ENCODE results near the gene ZNF628.
"Not testable (repeated sequence)": the region's sequence is repeated elsewhere in the genome, so short reads cannot be mapped to it uniquely, and the experiment has no call there.

Gene ZNF628

DNA sequence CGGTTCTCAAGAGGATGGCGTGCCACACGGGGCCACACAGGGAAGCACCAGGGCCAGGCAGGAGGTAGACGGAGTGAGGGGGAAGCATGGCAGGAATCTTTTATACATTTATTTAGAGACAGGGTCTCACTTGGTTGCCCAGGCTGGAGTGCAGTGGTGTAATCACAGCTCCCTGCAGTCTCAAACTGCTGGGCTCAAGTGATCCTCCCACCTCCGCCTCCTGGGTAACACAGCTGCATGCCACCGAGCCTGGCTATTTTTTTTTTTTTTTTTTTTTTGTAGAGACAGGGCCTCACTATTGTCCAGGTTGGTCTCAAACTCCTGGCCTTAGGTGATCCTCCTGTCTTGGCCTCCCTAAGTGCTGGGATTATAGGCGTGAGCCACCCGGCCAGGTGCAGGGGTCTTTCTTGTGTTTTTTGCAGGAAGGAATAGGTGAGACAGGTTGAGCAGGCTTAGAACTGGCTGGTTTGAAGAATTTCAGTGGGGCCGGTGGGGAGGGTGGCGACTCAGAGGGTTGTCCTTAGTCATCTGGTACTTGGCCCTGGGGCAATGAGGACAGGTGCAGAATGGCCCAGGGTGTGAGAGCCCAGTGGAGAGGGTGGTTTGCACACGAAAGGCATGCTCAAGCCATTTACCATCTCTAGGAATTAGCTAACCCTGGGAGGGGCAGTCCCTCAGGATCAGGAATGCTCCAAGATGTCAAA is 19.4 kb downstream of the ZNF628 start:
- TF ChIP-seq ZFX (IDR thresholded peaks at IDR 0.05; ENCODE audit: borderline replicate concordance), result no peak
- TF ChIP-seq, protein P1, sequence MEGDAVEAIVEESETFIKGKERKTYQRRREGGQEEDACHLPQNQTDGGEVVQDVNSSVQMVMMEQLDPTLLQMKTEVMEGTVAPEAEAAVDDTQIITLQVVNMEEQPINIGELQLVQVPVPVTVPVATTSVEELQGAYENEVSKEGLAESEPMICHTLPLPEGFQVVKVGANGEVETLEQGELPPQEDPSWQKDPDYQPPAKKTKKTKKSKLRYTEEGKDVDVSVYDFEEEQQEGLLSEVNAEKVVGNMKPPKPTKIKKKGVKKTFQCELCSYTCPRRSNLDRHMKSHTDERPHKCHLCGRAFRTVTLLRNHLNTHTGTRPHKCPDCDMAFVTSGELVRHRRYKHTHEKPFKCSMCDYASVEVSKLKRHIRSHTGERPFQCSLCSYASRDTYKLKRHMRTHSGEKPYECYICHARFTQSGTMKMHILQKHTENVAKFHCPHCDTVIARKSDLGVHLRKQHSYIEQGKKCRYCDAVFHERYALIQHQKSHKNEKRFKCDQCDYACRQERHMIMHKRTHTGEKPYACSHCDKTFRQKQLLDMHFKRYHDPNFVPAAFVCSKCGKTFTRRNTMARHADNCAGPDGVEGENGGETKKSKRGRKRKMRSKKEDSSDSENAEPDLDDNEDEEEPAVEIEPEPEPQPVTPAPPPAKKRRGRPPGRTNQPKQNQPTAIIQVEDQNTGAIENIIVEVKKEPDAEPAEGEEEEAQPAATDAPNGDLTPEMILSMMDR (IDR thresholded peaks at IDR 0.05), result no peak
- no peak overlapping the region for H3K27ac ChIP-seq

DNA sequence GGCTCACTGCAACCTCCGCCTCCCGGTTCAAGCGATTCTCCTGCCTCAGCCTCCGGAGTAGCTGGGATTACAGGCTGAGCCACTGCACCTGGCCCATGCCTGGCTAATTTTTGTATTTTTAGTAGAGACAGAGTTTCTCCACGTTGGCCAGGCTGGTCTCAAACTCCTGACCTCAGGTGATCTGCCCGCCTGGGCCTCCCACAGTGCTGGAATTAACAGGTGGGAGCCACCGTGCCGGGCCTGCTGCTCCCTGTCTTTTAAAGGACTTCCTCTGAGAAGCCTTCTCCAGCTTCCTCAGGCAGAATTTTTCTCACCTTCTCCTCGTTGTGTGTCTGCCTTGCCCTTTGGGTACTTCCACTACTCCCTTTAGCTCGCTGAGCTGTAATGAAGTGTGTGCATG is 20.4 kb downstream of the ZNF628 start:
- not testable (repeated sequence) for H3K27ac ChIP-seq

DNA sequence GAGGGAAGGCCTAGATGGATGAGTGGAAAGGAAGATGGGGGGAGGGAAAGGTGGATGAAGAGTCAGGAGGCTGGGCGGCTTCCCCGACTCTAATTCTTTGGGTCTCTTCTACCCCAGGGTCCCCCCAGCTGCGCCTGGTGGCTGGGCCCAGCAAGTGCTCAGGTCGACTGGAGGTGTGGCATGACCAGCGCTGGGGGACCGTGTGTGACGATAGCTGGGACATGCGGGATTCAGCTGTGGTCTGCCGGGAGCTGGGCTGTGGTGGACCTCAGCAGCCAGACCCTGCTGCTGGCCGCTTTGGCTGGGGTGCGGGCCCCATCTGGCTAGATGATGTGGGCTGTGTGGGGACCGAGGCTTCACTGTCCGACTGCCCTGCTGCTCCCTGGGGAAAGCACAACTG is 21.3 kb downstream of the ZNF628 start:
- H3K27ac ChIP-seq, result no peak overlapping the region
- TF ChIP-seq ZFX (IDR thresholded peaks at IDR 0.05; ENCODE audit: borderline replicate concordance), result no peak
- TF ChIP-seq, protein P1 (IDR thresholded peaks at IDR 0.05), result no peak

DNA sequence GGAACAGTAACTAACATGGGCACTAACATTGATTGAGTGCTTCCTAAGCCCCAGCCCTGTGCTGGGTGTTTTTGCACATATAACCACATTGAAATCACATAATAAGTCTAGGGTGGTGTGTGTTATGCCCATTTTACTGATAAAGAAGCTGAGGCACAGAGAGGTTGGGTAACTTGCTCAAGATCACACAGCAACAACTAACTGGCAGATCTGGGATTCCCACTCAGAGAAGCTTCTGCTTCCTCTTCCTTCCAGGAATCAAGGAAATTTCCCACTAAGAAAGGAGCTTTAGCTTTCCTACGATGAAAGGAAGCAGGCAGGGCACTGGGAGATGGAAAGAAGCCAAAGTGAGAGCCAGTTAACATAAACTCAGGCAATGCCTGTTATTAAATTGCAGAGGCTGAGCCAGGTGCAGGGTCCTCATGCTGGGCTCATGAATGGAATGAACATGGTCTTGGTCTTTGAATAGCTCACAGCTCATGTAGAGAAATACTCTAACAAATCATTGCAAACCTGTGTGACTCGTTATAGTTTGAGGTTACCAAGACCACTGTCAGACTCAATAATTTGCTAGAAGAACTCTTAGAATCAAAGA is 21.9 kb downstream of the ZNF628 start:
- no peak overlapping the region for H3K27ac ChIP-seq
- TF ChIP-seq, protein P1 (IDR thresholded peaks at IDR 0.05), result no peak
- no peak for TF ChIP-seq ZFX (IDR thresholded peaks at IDR 0.05; ENCODE audit: borderline replicate concordance)

DNA sequence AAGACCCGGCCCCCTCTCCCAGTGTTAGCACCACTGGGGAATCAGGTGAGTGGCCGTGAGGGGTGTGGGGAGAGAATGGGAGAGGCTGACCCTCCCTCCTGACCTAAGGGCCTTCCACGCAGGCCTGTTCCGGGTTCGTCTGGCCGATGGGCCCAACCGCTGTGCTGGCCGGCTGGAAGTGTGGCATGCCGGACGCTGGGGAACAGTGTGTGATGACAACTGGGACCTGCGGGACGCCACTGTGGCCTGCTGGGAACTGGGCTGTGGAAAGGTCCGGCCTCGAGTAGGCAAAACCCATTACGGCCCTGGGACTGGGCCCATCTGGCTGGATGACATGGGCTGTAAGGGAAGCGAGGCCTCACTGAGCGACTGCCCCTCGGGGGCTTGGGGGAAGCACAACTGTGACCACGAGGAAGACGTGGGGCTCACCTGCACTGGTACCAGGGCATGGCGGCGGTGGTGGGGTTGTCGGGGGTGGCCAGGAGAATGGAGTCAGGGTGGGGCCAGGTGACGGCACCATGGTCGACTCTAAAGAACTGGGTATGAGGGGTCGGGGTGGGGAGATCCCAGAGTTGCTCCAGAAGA is 24.0 kb downstream of the ZNF628 start:
- no peak overlapping the region for H3K27ac ChIP-seq
- TF ChIP-seq, protein P1 (IDR thresholded peaks at IDR 0.05), result no peak
- TF ChIP-seq ZFX (IDR thresholded peaks at IDR 0.05; ENCODE audit: borderline replicate concordance), result no peak

DNA sequence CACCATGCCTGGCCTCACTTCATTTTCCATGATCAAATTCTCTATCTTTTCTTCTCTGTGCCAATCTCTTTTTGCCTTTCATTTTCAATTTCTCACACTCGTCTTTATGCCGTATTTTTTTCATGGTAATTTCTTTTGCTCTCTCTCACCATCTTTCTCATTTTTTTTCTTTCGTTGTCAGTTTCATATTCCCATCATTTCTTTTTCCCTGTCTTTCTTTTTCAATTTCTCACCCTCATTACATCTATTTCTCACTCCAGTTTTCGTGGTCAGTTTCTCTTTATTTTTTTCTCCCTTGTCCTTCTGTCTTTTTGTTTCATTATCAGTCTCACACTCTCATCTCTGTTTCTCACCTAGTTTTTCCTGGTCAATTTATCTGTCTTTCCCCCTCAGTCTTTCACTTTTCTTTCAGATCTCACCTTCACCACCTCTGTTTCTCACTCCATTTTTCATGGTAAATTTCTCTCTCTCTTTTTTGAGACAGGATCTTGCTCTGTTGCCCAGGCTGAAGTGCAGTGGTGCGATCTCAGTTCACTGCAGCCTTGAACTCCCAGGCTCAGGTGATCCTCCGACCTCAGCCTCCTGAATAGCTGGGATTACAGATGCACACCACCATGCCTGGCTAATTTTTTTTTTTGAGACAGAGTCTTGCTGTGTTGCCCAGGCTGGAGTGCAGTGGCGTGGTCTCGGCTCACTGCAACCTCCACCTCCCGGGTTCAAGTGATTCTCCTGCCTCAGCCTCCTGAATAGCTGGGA is 26.0 kb downstream of the ZNF628 start:
- TF ChIP-seq, protein P1 (IDR thresholded peaks at IDR 0.05), result no peak
- TF ChIP-seq ZFX (IDR thresholded peaks at IDR 0.05; ENCODE audit: borderline replicate concordance), result no peak
- no peak overlapping the region for H3K27ac ChIP-seq

DNA sequence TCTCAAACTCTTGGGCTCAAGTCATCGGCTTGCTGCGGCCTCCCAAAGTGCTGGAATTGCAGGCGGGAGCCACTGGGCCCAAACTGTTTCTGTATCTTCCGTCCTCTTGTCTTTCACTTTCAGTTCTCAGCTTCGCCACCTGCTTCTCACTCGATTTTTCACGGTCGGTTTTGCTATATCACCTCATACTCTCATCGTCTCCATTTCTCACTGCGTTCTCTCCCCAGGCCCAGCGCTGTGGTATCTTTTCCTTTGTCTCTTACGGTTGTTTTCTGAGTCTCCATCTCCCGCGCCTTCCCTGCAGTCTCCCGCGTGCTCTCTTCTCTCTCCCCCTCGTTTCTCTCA is 26.7 kb downstream of the ZNF628 start:
- no peak overlapping the region; the same call in 1 of the 2 replicates for H3K27ac ChIP-seq
- TF ChIP-seq, protein P1 (IDR thresholded peaks at IDR 0.05), result no peak
- no peak for TF ChIP-seq ZFX (IDR thresholded peaks at IDR 0.05; ENCODE audit: borderline replicate concordance)

All from 22Rv1 (cell line).